HCT116 (cell line): ENCODE data around the gene MTHFR. TPM values are rescaled to one million over a fixed set of nuclear protein-coding genes. Genes with fewer than 3 reads are reported as not detected.

ENCODE experiments used
- ATAC-seq: fragments of 200-7000 bp; cut with Tn5 transposase; 2 replicates; pipeline ENCODE4 v1.9.1; 2020; ENCODE audit warnings: mild to moderate bottlenecking, moderate library complexity
- BruUV-seq: library from RNA; stranded (reverse); fragments of 400-500 nt; replicated peaks from 2 replicates; lab custom pipeline; 2021; lab: Mats Ljungman, UMichigan
- CTCF ChIA-PET: fragments of 300-600 bp; sonication (Branson Sonifier 250); formaldehyde crosslinking; loops from one replicate; lab custom pipeline; 2021; ENCODE audit warnings: antibody characterized with exemption; lab: Charles Lee
- POLR2A ChIA-PET: fragments of 300-600, 350-600 bp; sonication (Branson Sonifier 250); formaldehyde crosslinking; loops from one replicate; lab custom pipeline; 2021; ENCODE audit warnings: antibody characterized with exemption; lab: Charles Lee
- RAD21 ChIA-PET, 2 experiments: fragments of 300-600 bp; sonication (Branson Sonifier 250); formaldehyde crosslinking; loops; one replicate each; lab custom pipeline; 2023; ENCODE audit warnings: low total read pairs in 2 of 2; ENCODE audit not compliant: uncharacterized antibody in 2 of 2, unreplicated experiment in 2 of 2, low non-redundant PET in 1 of 2; lab: Charles Lee
- DNase-seq: peaks from one replicate; pipeline ENCODE4 v3.0.0-alpha.2; 2010; ENCODE audit warnings: low read depth, low spot score
- H2AFZ ChIP-seq: fragments of 200-600 bp; shearing (Covaris generic), sonication (generic); 2 replicates; pipeline ENCODE4 v1.6.1; 2017; ENCODE audit warnings: low read depth, mixed run types, mixed read lengths, antibody characterized with exemption, low read length; ENCODE audit not compliant: poor library complexity, severe bottlenecking
- H3K27ac ChIP-seq: 2 replicates; pipeline ENCODE4 v1.5.1; 2012; ENCODE audit warnings: low read depth, low read length
- H3K27me3 ChIP-seq: fragments of 200-600 bp; sonication (generic); 2 replicates; pipeline ENCODE4 v1.6.1; 2016; ENCODE audit warnings: mixed run types, low read length, mixed read lengths; ENCODE audit not compliant: insufficient read depth
- H3K36me3 ChIP-seq, 2 experiments: fragments of 200-500 bp in 1 of 2; fragments of 200-600 bp in 1 of 2; sonication (Bioruptor generic) in 1 of 2; sonication (generic) in 1 of 2; 2 replicates each; pipeline versions ENCODE4 v1.5.1 to v1.6.1; 2014 to 2016; ENCODE audit warnings: low read length in 2 of 2, inconsistent platforms in 1 of 2, mixed read lengths in 1 of 2, mixed run types in 1 of 2; ENCODE audit not compliant: insufficient read depth in 2 of 2, control insufficient read depth in 1 of 2
- H3K4me1 ChIP-seq, 2 experiments: fragments of 200-600 bp in 1 of 2; sonication (generic) in 1 of 2; 2 replicates each; pipeline versions ENCODE4 v1.5.1 to v1.6.1; 2012 to 2017; ENCODE audit warnings: low read length in 2 of 2, inconsistent platforms in 1 of 2, mild to moderate bottlenecking in 1 of 2, mixed read lengths in 1 of 2, mixed run types in 1 of 2, moderate library complexity in 1 of 2; ENCODE audit not compliant: insufficient read depth in 2 of 2, control insufficient read depth in 1 of 2
- H3K4me2 ChIP-seq: fragments of 200-600 bp; sonication (generic); 2 replicates; pipeline ENCODE4 v1.6.1; 2017; ENCODE audit warnings: mixed run types, low read length, mixed read lengths
- H3K4me3 ChIP-seq, 2 experiments: fragments of 200-600 bp in 1 of 2; sonication (generic) in 1 of 2; replicated peaks in 1 of 2; 2 replicates each; pipeline ENCODE4 v1.5.1; 2011 to 2016; ENCODE audit warnings: low read length in 2 of 2, control low read depth in 1 of 2, low read depth in 1 of 2, mild to moderate bottlenecking in 1 of 2, mixed read lengths in 1 of 2, mixed run types in 1 of 2
- H3K79me2 ChIP-seq: fragments of 200-600 bp; sonication (generic); 2 replicates; pipeline ENCODE4 v1.6.1; 2017; ENCODE audit warnings: mild to moderate bottlenecking, mixed run types, low read length, moderate library complexity, mixed read lengths; ENCODE audit not compliant: insufficient read depth
- H3K9ac ChIP-seq: fragments of 200-600 bp; sonication (generic); 2 replicates; pipeline ENCODE4 v1.6.1; 2016; ENCODE audit warnings: low read length, mixed read lengths
- H3K9me2 ChIP-seq: fragments of 200-600 bp; sonication (generic), shearing (Covaris generic); 2 replicates; pipeline ENCODE4 v1.6.1; 2017; ENCODE audit warnings: mixed run types, mild to moderate bottlenecking, moderate library complexity; ENCODE audit not compliant: insufficient read depth
- H3K9me3 ChIP-seq, 2 experiments: fragments of 200-500 bp in 1 of 2; fragments of 200-600 bp in 1 of 2; sonication (Bioruptor generic) in 1 of 2; sonication (generic) in 1 of 2; 2 replicates each; pipeline ENCODE4 v1.6.1; 2014 to 2017; ENCODE audit warnings: low read length in 2 of 2, mixed read lengths in 2 of 2, inconsistent platforms in 1 of 2, low read depth in 1 of 2, mild to moderate bottlenecking in 1 of 2, mixed run types in 1 of 2, moderate library complexity in 1 of 2; ENCODE audit not compliant: control insufficient read depth in 1 of 2, insufficient read depth in 1 of 2
- H4K20me1 ChIP-seq: fragments of 200-600 bp; sonication (generic), shearing (Covaris generic); 2 replicates; pipeline ENCODE4 v1.6.1; 2017; ENCODE audit warnings: mixed run types, mild to moderate bottlenecking, moderate library complexity; ENCODE audit not compliant: insufficient read depth
- CBX3 ChIP-seq: IDR thresholded peaks from 2 replicates; pipeline ENCODE4 v1.6.1; 2012; ENCODE audit warnings: low read depth
- EGR1 ChIP-seq: IDR thresholded peaks from 2 replicates; pipeline ENCODE4 v1.6.1; 2012; ENCODE audit warnings: low read depth
- ELF1 ChIP-seq: IDR thresholded peaks from 2 replicates; pipeline ENCODE4 v1.6.1; 2012; ENCODE audit warnings: low read depth, borderline replicate concordance
- EZH2phosphoT487 ChIP-seq: fragments of 200-600 bp; IDR thresholded peaks from 2 replicates; pipeline ENCODE4 v1.6.1; 2018; ENCODE audit warnings: antibody characterized with exemption, borderline replicate concordance
- JUND ChIP-seq: IDR thresholded peaks from 2 replicates; pipeline ENCODE4 v1.6.1; 2012
- POLR2A ChIP-seq: IDR thresholded peaks from 2 replicates; pipeline ENCODE4 v1.7.0; 2011; ENCODE audit warnings: borderline replicate concordance; ENCODE audit not compliant: insufficient read depth, insufficient read length; ENCODE audit errors: extremely low read depth
- POLR2AphosphoS5 ChIP-seq: IDR thresholded peaks from 2 replicates; pipeline ENCODE4 v1.6.1; 2011; ENCODE audit warnings: mild to moderate bottlenecking, low read depth, low read length, moderate library complexity
- RAD21 ChIP-seq: IDR thresholded peaks from 2 replicates; pipeline ENCODE4 v1.6.1; 2012; ENCODE audit warnings: low read depth, mild to moderate bottlenecking
- REST ChIP-seq: IDR thresholded peaks from 2 replicates; pipeline ENCODE4 v1.6.1; 2012; ENCODE audit warnings: low read depth
- SIN3A ChIP-seq: IDR thresholded peaks from 2 replicates; pipeline ENCODE4 v1.6.1; 2012; ENCODE audit warnings: low read depth
- SP1 ChIP-seq: IDR thresholded peaks from 2 replicates; pipeline ENCODE4 v1.6.1; 2012; ENCODE audit warnings: low read depth
- SRF ChIP-seq: IDR thresholded peaks from 2 replicates; pipeline ENCODE4 v1.6.1; 2012; ENCODE audit warnings: low read depth
- TCF7L2 ChIP-seq: IDR thresholded peaks from 2 replicates; pipeline ENCODE4 v1.7.0; 2011; ENCODE audit warnings: borderline replicate concordance, inconsistent platforms; ENCODE audit not compliant: insufficient read depth, insufficient read length; ENCODE audit errors: extremely low read depth
- ZFX ChIP-seq: fragments of 450-650 bp; IDR thresholded peaks from 2 replicates; pipeline ENCODE4 v1.6.1; 2017
- intact Hi-C: fragments of 100-400 bp; cut with micrococcal nuclease; formaldehyde crosslinking; loops from 2 replicates; pipeline ENCODE4 v1.10.0; 2022
- total RNA-seq: library from RNA; stranded (reverse); gene quantifications from one replicate; pipeline ENCODE4 v1.2.1, GENCODE V29; 2021; ENCODE audit not compliant: unreplicated experiment

The MTHFR gene
- total RNA-seq, 1 experiment from 2014 or later: 20.9 TPM

DNA sequence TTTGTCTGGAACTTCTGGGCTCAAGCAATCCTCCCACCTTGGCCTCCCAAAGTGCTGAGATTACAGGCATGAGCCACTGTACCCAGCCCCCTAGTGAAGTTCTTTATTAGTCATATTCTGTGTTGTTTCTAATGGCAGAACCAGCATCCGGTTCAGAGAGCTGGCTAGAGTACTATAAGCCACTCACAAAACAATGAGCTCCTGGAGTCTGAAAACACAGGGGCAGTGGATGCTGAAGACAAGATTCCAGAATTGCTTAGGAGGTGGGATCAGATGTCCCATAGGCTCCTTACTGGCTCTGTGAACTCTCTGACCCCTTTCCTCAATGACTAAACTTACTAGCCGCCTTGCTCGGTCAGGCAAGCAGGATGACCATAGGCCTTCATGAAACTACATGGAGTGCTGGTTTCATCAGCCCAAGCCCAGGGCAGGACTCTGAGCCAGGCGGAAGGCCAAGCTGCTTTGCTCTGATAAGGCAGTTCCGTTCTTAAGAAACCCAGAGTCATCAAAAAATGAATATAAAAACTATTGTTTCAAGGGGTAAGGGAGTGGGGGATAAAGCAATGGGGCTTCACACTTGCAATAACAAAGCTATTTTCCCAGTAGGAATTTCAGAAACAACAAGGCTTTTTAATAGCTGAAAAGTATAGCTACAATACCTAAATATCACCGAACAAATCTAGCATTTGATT, 8.1 kb downstream of the MTHFR start:
- Histone ChIP-seq H3K4me2 (no peak overlapping the region), H3K4me1 (peaks cover 14 to 41% of the 10 kb centered on the region in 2 experiments), H3K4me3 (no peak overlapping the region), H4K20me1 (no peaks in the 10 kb centered on the region), H2AFZ (no peak overlapping the region), H3K36me3 (no peaks in the 10 kb centered on the region), H3K9me2 (no peaks in the 10 kb centered on the region), H3K27ac (no peak overlapping the region), H3K27me3 (no peaks in the 10 kb centered on the region), H3K9ac (no peak overlapping the region), H3K9me3 (no peaks in the 10 kb centered on the region), H3K79me2 (no peaks in the 10 kb centered on the region)
- ATAC-seq: no peak
- TF ChIP-seq SP1 (no peak), ZFX (no peak), TCF7L2 (no peak), POLR2AphosphoS5 (no peak), CBX3 (no peak), SIN3A (no peak), EGR1 (no peak), REST (no peak), ELF1 (no peak), SRF (no peak), POLR2A (no peak), RAD21 (no peak), EZH2phosphoT487 (no peak), JUND (no peak)
- intact Hi-C loops: no loop called here
- DNase-seq: no peak
- RAD21 ChIA-PET: no interaction called here
- POLR2A ChIA-PET: no interaction called here
- BruUV-seq: no TSS peak
- CTCF ChIA-PET: interaction anchor here (1.6 kb wide), 1 partner anchor 13 kb away, joined by 3 read pairs; no protein-coding TSS in a partner anchor
